AG09319 (cell line): ENCODE data around the gene C11orf58.
A peak's percentile ranks its signal among the peaks of the same experiment; 100 is the strongest.

Experiments
- DNase-seq: peaks from one replicate; pipeline ENCODE4 v3.0.0-alpha.2; 2010; ENCODE audit warnings: low read depth; ENCODE audit errors: extremely low read depth
- CTCF ChIP-seq: IDR thresholded peaks from 2 replicates; pipeline ENCODE4 v1.5.1; 2011; ENCODE audit warnings: low read depth, mild to moderate bottlenecking, inconsistent platforms, low read length, moderate library complexity

Gene C11orf58

GRCh38 chr11:16791191-16791961 is 52.9 kb downstream of the C11orf58 start:
- TF ChIP-seq CTCF = no peak
- DNase-seq = peak; percentile 62

GRCh38 chr11:16792426-16792825 is 54.0 kb downstream of the C11orf58 start:
- no peak for TF ChIP-seq CTCF
- no peak for DNase-seq

GRCh38 chr11:16793009-16793408 is 54.6 kb downstream of the C11orf58 start:
- DNase-seq = no peak

GRCh38 chr11:16793511-16793910 is 55.1 kb downstream of the C11orf58 start:
- no peak for DNase-seq

More at GRCh38 chr11:16793009-16793408, 54.6 kb downstream of the C11orf58 start:
- no peak for TF ChIP-seq CTCF

GRCh38 chr11:16794047-16794818 is 55.8 kb downstream of the C11orf58 start:
- TF ChIP-seq CTCF = no peak
- DNase-seq = no peak

More at GRCh38 chr11:16793511-16793910, 55.1 kb downstream of the C11orf58 start:
- TF ChIP-seq CTCF = no peak

- TF ChIP-seq CTCF = no peak
- DNase-seq = no peak
Measured at GRCh38 chr11:16795146-16795545, 56.7 kb downstream of the C11orf58 start.

GRCh38 chr11:16796311-16796710 is 57.9 kb downstream of the C11orf58 start:
- TF ChIP-seq CTCF = no peak
- no peak for DNase-seq
